C4-2B (cell line): ENCODE results near the gene USP7.

ENCODE experiments used
- ZFX ChIP-seq: fragments of 450-650 bp; IDR thresholded peaks from 2 replicates; pipeline ENCODE4 v1.6.1; 2017
- TF ChIP-seq, protein P1 (sequence below): fragments of 450-650 bp; conservative IDR thresholded peaks from 2 replicates; pipeline ENCODE4 v1.5.1; 2017; ENCODE audit warnings: mild to moderate bottlenecking

DNA sequence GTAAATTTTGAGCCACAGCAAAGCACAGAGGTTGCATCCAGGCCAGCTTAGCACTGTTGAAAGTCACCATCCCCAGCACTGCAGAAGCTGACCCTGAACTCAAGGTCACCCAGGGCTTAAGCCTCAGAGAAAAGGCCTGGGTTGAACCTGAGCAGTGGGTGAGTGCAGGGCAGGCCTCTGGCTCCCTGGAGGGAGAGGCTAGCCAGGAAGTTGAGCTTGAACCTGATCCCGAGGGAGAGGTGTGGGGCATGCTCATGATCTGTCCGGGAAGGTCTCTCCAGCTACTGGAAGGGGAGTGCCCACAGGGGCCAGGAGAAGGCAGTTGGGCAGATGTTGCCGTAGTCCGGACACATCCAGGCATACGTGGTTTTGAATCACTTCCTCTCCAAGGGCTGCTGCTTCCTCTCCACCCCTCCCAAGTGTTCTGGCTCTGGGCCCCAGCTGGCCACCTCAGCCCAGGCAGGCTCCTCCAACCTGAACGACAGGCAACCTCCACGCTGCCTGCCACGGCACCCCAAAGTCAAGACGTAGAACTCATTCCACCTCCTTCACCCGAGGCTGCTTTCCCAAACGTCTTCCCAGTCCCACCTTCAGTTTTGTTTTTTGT lies 113.3 kb downstream of the USP7 start:
- TF ChIP-seq, protein P1, sequence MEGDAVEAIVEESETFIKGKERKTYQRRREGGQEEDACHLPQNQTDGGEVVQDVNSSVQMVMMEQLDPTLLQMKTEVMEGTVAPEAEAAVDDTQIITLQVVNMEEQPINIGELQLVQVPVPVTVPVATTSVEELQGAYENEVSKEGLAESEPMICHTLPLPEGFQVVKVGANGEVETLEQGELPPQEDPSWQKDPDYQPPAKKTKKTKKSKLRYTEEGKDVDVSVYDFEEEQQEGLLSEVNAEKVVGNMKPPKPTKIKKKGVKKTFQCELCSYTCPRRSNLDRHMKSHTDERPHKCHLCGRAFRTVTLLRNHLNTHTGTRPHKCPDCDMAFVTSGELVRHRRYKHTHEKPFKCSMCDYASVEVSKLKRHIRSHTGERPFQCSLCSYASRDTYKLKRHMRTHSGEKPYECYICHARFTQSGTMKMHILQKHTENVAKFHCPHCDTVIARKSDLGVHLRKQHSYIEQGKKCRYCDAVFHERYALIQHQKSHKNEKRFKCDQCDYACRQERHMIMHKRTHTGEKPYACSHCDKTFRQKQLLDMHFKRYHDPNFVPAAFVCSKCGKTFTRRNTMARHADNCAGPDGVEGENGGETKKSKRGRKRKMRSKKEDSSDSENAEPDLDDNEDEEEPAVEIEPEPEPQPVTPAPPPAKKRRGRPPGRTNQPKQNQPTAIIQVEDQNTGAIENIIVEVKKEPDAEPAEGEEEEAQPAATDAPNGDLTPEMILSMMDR = no peak
- no peak for TF ChIP-seq ZFX
